Measurements from ENCODE around the gene B3GAT1. TPM values are rescaled to one million over a fixed set of nuclear protein-coding genes. Genes with fewer than 3 reads are reported as not detected.

The B3GAT1 gene
- total RNA-seq, 1 experiment from 2014 or later = 34.3 TPM

- Mint-ChIP-seq H3K4me3 (no peak overlapping the region), H3K36me3 (ENCODE audit: insufficient read depth in 1 of 3, low read depth in 3 of 3) (no peaks in the 10 kb centered on the region), H3K4me1 (no peaks in the 10 kb centered on the region), H3K27me3 (ENCODE audit: low read depth) (peaks cover 15% of the 10 kb centered on the region), H3K9me3 (no peaks in the 10 kb centered on the region), H3K27ac (no peak overlapping the region; a peak in 1 of 7 replicates)
- Histone ChIP-seq H3K18ac (ENCODE audit: insufficient read length, low read depth, low read length) (no peak overlapping the region), H2BK20ac (ENCODE audit: low read depth, low read length, poor library complexity, severe bottlenecking) (no peak overlapping the region), H2AFZ (ENCODE audit: low read length) (no peak overlapping the region), H3K9me3 (ENCODE audit: control insufficient read depth, low read depth, low read length) (no peaks in the 10 kb centered on the region), H3K4ac (ENCODE audit: low read depth, low read length) (no peak overlapping the region), H4K5ac (ENCODE audit: insufficient read length, low read depth, low read length) (no peak overlapping the region), H2BK5ac (ENCODE audit: insufficient read length, low read length) (no peak overlapping the region), H3K27me3 (ENCODE audit: insufficient read depth, low read length) (no peaks in the 10 kb centered on the region), H3K23me2 (ENCODE audit: insufficient read length, low read depth, low read length, poor library complexity, severe bottlenecking) (no peaks in the 10 kb centered on the region), H3K4me1 (ENCODE audit: insufficient read depth, low read length) (no peaks in the 10 kb centered on the region), H4K91ac (ENCODE audit: insufficient read length, low read depth, low read length) (no peak overlapping the region), H2AK5ac (ENCODE audit: insufficient read length, low read length) (no peak overlapping the region), H4K20me1 (ENCODE audit: control insufficient read depth, insufficient read depth, insufficient read length) (no peaks in the 10 kb centered on the region), H2BK12ac (ENCODE audit: insufficient read length, low read depth, low read length) (no peak overlapping the region), H2BK15ac (ENCODE audit: low read depth, low read length) (no peak overlapping the region), H3K27ac (ENCODE audit: insufficient read length, low read depth, low read length) (no peak overlapping the region), H3T11ph (ENCODE audit: low read length) (no peak overlapping the region), H3K79me2 (ENCODE audit: insufficient read depth, low read length) (no peaks in the 10 kb centered on the region), H3K23ac (ENCODE audit: insufficient read length, low read depth, low read length) (no peak overlapping the region), H2BK120ac (ENCODE audit: low read depth, low read length, poor library complexity, severe bottlenecking) (no peak overlapping the region), H4K8ac (replicated peaks; ENCODE audit: insufficient read length, low read depth, low read length) (no peak overlapping the region), H3K4me2 (ENCODE audit: insufficient read depth, insufficient read length, low read length) (no peak overlapping the region), H3K9ac (ENCODE audit: extremely low read depth, insufficient read length, low read length) (no peak overlapping the region), H3K14ac (ENCODE audit: insufficient read depth, low read length) (no peak overlapping the region; the same call in 1 of the 2 replicates), H3K56ac (ENCODE audit: insufficient read length, low read depth, low read length) (no peak overlapping the region), H3K79me1 (ENCODE audit: insufficient read depth, low read depth, low read length, poor library complexity, severe bottlenecking) (no peaks in the 10 kb centered on the region)
- DNase-seq = no peak
- no CpG with 5 or more reads among the region's 68 CpGs for WGBS (ENCODE audit: extremely low coverage, insufficient read length, low lambda C conversion rate)
- no peak for TF ChIP-seq CTCF (conservative IDR thresholded peaks at IDR 0.05)
These were observed 70.1 kb downstream of the B3GAT1 start for GRCh38 chr11:134341805-134342571.
